HL-60/S4 (cell line): ENCODE measurements around the gene SIN3B.
"Not testable (repeated sequence)": the region's sequence is repeated elsewhere in the genome, so short reads cannot be mapped to it uniquely, and the experiment has no call there.

ENCODE experiments used
- in situ Hi-C: fragments of 300-500 bp; cut with MboI; formaldehyde crosslinking; loops from 2 replicates; pipeline ENCODE4 v1.14.3; 2022; ENCODE audit warnings: low sequenced_read_pairs

Gene SIN3B, protein sequence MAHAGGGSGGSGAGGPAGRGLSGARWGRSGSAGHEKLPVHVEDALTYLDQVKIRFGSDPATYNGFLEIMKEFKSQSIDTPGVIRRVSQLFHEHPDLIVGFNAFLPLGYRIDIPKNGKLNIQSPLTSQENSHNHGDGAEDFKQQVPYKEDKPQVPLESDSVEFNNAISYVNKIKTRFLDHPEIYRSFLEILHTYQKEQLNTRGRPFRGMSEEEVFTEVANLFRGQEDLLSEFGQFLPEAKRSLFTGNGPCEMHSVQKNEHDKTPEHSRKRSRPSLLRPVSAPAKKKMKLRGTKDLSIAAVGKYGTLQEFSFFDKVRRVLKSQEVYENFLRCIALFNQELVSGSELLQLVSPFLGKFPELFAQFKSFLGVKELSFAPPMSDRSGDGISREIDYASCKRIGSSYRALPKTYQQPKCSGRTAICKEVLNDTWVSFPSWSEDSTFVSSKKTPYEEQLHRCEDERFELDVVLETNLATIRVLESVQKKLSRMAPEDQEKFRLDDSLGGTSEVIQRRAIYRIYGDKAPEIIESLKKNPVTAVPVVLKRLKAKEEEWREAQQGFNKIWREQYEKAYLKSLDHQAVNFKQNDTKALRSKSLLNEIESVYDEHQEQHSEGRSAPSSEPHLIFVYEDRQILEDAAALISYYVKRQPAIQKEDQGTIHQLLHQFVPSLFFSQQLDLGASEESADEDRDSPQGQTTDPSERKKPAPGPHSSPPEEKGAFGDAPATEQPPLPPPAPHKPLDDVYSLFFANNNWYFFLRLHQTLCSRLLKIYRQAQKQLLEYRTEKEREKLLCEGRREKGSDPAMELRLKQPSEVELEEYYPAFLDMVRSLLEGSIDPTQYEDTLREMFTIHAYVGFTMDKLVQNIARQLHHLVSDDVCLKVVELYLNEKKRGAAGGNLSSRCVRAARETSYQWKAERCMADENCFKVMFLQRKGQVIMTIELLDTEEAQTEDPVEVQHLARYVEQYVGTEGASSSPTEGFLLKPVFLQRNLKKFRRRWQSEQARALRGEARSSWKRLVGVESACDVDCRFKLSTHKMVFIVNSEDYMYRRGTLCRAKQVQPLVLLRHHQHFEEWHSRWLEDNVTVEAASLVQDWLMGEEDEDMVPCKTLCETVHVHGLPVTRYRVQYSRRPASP

DNA sequence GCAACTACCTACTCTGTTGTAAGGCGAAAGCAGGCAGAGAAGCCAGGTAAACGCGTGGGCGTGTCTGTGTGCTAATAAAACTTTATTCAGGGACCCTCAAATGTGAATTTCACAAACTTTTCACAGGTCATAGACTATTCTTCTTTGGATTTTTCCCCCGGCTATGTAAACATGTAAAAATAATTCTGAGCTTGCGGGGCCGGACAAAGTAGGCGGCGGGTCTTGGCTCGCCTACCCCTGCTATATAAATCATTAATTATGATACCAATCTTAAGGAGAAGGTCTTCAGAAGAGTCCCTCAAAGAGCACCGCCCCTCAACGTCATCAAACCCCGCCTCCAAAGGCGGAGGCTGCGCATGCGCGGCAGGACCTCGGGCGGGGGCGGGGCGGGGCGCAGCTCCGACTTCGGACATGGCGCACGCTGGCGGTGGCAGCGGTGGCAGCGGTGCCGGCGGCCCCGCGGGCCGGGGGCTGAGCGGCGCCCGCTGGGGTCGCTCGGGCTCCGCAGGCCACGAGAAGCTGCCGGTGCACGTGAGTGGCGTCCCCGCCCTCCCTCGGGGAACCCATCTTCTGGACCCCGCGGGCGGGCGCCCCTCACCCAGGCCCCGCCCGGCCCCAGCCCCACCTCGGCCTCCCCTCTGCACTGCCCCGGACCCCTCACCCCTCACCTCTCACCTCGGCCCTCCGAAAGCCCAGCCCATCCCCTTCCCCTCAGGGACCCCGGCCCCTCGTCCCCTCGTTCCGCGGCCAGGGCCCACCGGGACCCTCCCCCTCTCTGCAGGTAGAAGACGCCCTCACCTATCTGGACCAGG is at the start of gene SIN3B:
SIN3B (plus strand) TSS at position 389 of the 812 bp plus-strand sequence; CDS start at position 412, 23 bp downstream.
- in situ Hi-C loops = no loop called here

DNA sequence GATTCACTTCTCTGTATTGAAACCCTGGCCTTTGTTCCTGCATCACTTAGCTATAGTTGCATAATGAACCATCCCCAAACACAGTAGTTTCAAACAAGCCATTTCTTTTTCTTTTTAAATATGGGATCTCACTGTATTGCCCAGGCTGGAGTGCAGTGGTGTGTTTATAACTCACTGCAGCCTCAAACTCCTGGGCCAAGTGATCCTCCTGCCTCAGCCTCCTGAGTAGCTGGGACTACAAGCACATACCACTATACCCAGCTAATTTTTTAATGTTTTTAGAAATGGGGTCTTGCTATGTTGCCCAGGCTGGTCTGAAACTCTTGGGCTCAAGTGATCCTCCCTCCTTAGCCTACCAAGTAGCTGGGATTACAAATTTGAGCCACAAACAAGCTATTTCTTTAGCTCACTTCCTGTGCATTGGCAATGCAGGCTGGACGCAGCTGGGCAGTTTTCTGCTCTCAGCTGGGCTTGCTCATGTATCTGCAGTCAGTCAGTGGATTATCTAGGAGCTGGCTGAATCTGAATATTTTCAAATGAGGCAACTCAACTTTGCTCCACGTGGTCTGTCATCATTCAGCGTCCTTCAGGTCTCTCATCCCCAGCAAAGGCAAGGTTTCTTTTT is 49.5 kb upstream of the SIN3B start:
- in situ Hi-C loops = no loop called here

DNA sequence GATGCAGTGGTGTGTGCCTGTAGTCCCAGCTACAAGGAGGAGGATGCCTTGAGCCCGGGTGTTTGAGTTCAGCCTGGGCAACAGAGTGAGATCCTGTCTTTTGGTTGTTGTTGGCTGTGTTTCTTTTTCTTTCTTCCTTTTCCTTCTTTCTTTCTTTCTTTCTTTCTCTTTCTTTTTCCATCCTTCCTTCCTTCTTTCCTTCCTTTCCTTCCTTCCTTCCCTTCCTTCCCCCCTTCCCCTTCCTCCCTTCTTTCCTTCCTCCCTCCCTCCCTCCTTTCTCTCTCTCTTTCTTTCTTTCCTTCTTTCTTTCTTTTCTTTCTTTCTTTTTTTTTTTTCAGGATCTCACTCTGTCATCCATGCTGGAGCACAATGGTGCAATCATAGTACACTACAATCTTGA is 46.5 kb upstream of the SIN3B start:
- in situ Hi-C loops = no loop called here

DNA sequence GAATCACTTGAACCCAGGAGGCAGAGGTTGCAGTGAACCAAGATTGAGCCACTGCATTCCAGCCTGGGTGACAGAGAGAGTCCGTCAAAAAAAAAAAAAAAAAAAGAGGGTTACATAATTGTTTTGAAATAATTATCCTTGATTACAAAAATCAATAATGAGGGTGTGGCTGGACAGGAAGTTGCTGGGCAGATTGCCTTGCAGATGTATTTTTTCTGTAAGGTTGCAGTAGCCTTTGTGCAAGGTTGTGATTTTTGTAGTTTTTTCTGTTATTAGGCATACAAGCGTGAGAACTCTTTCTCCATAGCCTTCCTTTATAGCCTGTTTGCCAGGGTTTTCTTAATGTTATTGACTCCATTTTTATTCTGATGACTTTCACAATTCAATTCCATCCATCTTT is 40.7 kb upstream of the SIN3B start:
- in situ Hi-C loops = no loop called here

DNA sequence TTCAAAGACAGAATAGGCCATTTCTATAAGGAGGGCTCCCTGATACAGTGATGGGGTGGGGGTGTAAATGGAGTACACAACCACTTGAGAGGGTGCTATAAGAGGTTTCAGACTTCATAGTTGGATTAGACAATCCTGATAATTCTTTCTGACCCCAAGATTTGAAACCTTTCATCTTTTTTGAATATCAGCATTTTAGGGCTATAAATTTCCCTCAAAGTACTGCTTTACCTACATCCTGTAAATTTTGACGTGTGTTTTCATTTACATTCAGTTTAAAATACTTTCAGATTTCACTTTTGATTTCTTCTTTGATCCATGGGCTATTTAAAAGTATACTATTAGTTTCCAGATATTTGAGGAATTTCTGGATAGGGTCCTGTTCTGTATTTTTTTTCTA is 40.0 kb upstream of the SIN3B start:
- in situ Hi-C loops = no loop called here

DNA sequence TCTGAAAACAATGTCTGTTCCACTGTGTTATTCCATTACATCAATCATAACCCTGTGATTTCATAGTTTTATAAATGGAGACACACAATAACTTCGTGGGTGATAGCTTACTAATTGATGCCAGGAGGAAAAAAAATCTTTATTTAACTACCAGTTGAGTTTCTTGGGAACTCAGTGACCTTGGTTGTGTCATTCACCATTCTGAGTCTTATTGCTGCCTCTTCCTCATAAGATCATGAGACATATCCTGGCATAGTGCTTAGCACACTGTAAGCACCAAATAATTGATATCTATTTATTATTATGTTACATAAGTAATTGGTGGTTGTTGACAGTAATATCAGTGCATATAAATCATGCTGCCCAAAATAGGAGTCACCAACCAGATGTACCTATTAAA is 39.1 kb upstream of the SIN3B start:
- in situ Hi-C loops = no loop called here

DNA sequence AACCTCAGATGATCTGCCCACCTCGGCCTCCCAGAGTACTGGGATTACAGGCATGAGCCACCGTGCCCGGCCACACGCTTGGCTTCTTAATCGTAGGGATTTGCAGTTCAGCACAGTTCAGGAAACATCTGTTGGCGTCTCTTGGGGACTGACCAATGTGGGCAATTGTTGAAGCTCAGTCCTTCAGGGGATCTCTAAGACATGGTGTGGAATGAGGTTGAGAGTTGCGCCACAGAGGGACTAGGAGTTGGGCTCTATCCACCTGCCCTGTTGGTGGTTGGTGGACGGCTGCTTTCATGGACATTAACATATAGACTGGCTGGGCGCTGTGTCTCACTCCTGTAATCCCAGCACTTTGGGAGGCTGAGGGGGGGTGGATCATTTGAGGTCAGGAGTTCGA is 37.3 kb upstream of the SIN3B start:
- in situ Hi-C loops = no loop called here

DNA sequence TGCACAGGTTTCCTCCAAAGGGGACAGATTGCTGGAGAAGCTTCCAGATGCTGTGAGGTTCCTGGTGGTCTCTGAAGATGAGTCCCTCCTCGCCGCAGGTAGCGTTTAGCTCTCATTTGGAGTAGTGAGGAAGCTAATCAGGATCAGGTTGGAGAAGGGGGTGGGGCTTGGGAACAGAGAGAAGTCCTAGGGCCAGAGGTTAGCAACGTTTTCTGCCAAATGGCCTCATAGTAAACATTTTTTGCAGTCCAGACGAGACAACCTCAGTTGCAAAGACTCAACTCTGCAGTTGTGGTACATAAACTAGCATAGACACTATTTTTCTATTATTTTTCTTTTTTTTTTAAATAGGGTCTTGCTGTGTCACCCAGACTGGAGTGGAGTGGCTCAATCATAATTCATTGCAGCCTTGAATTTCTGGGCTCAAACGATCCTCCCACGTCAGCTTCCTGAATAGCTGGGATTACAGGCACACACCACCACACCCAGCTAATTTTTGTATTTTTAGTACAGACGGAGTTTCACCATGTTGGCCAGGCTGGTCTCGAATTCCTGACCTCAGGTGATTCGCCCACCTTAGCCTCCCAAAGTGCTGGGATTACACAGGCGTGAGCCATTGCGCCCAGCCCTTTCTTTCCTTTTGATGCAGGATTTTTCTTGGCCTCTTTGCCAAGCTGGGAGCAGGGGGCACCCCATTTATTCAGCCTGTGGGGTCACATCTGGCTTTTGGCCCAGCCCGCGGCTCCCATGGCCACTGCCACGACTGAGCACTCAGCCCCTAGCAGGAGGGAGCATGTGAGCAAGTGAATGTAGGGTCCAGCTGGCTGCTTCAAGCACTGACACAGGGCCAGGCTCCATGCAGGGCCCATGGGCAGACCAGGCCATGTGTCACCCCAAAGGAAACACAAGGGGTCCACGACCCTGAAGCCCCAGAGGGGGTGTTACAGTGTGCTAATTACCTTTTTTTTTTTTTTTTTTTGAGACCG is 34.4 kb upstream of the SIN3B start:
- in situ Hi-C loops = no loop called here

DNA sequence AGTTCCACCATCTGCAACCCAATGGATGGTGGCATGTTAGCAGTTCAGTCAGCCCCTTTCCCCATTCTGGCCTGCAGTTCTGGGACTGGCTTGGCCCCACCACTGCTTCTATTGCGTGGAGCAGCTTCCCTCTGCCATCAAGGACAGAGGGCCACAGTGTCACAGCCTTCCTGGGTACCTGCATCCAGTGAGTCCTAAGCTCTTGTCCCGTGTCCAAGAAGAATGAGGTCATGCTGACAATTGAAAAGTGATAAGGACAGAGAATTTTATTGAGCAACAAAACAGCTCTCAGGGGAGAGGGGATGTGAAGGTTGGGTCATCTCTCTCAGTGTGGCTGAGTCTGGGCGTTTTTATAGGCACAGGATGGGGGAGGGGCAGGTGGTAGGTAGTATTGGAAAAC is 33.5 kb upstream of the SIN3B start:
- in situ Hi-C loops = no loop called here

DNA sequence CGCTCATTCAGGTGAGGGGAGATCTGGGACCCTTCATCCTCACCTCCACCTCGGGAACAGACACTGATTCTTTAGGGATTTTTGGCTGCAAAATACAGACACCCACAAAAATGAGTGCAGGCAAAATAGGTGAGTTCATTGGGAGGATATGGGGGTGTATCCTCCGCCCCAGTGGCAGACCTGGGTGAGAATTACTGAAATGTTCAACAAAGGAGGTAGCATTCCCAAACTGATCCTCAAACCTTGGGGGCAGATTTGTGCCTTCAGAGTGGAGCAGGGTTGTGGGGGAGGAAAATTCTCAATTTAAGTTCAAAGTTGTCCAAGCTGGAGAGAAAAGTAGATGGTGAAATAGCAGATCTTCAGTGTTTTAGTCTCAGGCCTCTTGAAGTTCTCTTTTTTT is 31.3 kb upstream of the SIN3B start:
- in situ Hi-C loops = no loop called here

DNA sequence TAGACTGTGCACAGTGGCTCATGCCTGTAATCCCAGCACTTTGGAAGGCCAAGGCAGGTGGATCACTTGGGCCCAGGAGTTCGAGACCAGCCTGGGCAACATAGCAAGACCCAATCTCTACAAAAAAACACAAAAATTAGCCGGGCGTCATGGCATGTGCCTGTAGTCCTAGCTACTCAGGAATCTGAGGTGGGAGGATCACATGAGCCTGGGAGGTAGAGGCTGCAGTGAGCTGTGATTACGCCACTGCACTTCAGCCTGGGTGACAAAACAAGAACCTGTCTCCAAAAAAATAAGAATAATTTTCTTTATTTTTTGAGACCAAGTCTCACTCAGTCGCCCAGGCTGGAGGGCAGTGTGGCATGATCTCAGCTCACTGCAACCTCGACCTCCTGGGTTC is 30.9 kb upstream of the SIN3B start:
- in situ Hi-C loops = not testable (repeated sequence)

DNA sequence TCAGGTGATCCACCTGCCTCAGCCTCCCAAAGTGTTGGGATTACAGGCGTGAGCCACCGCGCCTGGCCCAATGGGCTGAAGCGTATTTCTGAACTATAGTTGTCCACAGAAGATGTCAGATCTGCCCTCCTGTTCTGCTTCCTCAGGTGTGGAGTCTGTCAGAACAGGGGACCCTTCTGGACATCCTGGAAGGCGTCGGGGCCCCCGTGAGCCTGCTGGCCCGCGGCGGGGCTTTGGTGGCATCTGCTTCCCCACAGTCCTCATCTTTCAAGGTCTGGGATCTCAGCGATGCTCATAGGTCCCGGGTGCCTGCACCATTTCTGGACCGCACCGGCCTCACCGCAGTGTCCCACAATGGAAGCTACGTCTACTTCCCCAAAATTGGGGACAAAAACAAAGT is 29.5 kb upstream of the SIN3B start:
- in situ Hi-C loops = no loop called here

DNA sequence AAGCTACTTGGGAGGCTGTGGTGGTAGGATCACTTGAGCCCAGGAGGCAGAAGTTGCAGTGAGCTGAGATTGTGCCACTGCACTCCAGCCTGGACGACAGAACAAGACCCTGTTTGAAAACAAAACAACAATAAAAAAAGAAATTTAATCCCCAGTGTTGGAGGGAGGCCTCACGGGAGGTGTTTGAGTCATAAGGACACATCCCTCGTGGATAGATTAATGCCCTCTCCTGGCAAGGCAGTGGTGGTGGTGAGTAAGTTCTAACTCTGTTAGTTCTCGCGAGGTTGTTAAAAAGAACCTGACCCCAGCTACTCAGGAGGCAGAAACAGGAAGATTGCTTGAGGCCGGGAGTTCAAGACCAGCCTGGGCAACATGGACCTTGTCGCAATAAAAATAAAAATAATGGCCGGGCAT is 27.6 kb upstream of the SIN3B start:
- in situ Hi-C loops = no loop called here

DNA sequence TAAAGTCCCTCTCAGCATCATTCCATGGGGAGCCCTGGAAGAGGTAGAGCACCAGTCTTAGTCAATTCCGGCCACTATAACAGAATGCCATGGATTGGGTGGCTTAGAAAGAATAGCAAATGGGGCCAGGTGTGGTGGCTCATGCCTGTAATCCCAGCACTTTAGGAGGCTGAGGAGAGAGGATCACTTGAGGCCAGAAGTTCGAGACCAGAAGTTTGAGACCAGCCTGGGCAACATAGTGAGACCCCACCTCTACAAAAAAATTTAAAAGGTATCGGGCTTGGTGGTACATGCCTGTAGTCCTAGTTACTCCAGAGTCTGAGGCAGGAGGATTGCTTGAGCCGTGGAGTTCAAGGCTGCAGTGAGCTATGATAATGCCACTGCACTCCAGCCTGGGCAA is 25.0 kb upstream of the SIN3B start:
- in situ Hi-C loops = no loop called here

DNA sequence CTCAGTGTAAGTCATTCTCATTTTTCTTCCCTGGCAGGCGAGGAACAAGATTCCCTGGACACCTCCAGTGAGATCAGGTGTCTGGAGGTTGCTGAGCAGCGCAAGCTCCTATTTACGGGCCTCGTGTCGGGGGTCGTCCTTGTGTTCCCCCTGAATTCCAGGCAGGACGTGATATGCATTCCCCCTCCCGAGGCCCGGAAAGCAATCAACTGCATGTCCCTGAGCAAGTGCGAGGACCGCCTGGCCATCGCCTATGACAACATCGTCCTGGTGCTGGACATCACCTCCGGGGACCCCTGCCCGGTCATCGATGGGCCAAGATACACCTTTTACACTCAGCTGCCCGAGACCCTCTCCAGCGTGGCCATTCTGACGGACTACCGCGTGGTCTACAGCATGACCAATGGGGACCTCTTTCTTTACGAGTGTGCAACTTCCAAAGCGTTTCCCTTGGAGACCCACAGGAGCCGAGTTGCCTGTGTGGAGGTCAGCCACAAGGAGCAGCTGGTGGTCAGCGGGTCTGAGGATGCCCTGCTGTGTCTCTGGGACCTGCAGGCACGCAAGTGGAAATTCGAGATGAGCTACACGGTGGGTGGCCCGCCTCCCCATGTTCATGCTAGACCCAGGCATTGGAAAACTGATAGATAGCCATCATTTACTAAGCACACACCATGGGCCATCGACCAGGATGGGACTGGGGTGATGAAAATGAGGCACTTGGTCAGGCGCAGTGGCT is 21.5 kb upstream of the SIN3B start:
- in situ Hi-C loops = no loop called here

DNA sequence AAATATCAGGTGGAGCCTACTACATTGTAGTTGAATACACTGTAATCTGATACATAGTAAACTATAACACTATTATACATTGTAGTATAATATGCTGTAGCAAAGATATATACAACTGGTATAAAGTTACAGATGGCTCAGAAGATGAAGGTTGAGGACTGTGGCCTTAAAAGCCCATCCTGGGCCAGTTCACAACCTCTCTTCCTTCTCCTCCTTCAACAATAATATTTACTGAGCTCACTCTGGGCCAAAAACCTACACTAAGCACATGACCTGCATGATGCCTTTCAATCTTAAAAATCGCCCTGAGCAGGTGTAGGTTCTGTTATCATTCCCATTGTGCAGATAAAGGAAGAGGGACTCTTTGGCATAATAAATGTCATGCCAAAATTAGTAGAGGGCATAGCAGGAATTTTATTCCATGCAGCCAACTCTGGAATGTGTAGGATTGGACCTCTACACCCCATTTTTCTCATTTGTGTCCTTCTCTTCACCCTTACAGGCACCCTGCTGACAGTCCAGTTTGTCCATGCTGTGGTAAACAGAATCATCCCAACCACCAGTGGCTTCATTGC is 14.6 kb upstream of the SIN3B start:
- in situ Hi-C loops = no loop called here

DNA sequence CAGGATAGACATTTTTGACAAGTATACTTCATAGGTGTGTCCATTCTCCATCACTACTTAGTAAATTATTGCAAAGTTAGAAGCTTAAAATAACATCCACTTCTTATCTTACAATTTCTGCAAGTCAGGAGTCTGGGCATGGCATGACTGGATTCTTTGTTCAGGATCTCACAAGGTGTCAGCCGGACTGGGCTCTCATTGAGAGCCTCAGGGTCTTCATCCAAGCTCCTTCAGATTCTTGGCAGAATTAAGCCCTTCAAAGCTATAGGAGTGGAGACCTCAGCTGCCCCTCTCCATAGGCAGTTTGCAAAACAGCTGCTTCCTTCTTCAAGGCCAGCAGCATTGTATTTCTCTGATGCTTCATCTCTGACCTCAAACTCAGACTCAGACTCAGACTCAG is 9.1 kb upstream of the SIN3B start:
- in situ Hi-C loops = no loop called here

DNA sequence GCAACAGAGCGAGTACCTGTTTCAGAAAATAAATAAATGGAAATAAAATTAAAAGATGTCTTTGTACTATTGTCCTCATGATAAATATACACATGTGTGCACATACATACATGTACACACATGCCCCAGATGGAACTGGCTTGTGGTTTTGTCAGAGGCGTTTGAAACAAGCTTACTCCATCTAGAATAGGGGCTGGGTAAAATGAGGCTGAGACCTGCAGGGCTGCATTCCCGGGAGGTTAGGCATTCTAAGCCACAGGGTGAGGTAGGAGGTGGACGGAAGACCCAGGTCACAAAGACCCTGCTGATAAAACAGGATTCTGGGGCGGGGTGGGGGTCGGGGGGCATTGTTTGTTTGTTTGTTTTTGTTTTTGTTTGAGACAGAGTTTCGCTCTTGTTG is 8.1 kb upstream of the SIN3B start:
- in situ Hi-C loops = no loop called here
